ENCODE data around the gene POU4F3. TPM values are rescaled to one million over a fixed set of nuclear protein-coding genes. Genes with fewer than 3 reads are reported as not detected.

The POU4F3 gene
- total and polyA plus RNA-seq, 9 donors: 0.08 to 0.23 TPM; not detected in 7

GRCh38 chr5:146327989-146328388 lies 10.7 kb upstream of the POU4F3 start:
- no peak for DNase-seq
- Histone ChIP-seq H3K4me3 (no peak overlapping the region), H3K27ac (no peak overlapping the region), H3K9me3 (no peaks in the 10 kb centered on the region), H3K27me3 (no peaks in the 10 kb centered on the region), H3K4me1 (ENCODE audit: insufficient read depth) (no peaks in the 10 kb centered on the region), H3K36me3 (no peaks in the 10 kb centered on the region)
- TF ChIP-seq CTCF (IDR thresholded peaks at IDR 0.05) (no peak), EP300 (IDR thresholded peaks at IDR 0.05) (no peak), POLR2A (IDR thresholded peaks at IDR 0.05) (no peak)
- WGBS, 3 donors: 50 to 80% (median 64%) methylated on average over 1 of the region's 1 CpG
- intact Hi-C loops (cut with DNase I): no loop called here

GRCh38 chr5:146329697-146330096 lies 8.9 kb upstream of the POU4F3 start:
- no peak overlapping the region for H3K27ac ChIP-seq
- H3K36me3 ChIP-seq: no peaks in the 10 kb centered on the region
- no peak for DNase-seq
- WGBS, 3 donors: 88 to 92% (median 90%) methylated on average over 2 of the region's 2 CpGs
- intact Hi-C loops (cut with DNase I): no loop called here
- H3K4me3 ChIP-seq: no peak overlapping the region
- H3K27me3 ChIP-seq: no peaks in the 10 kb centered on the region
- no peaks in the 10 kb centered on the region for H3K9me3 ChIP-seq
- no peak for TF ChIP-seq EP300 (IDR thresholded peaks at IDR 0.05)
- TF ChIP-seq POLR2A (IDR thresholded peaks at IDR 0.05): no peak
- no peak for TF ChIP-seq CTCF (IDR thresholded peaks at IDR 0.05)
- H3K4me1 ChIP-seq (ENCODE audit: insufficient read depth): no peaks in the 10 kb centered on the region

GRCh38 chr5:146331423-146331822 lies 7.2 kb upstream of the POU4F3 start:
- intact Hi-C loops (cut with DNase I): no loop called here
- no peaks in the 10 kb centered on the region for H3K4me1 ChIP-seq (ENCODE audit: insufficient read depth)

GRCh38 chr5:146334074-146334533 lies 4.5 kb upstream of the POU4F3 start:
- DNase-seq: no peak
- no peaks in the 10 kb centered on the region for H3K27me3 ChIP-seq
- no peak overlapping the region for H3K4me3 ChIP-seq
- no peaks in the 10 kb centered on the region for H3K9me3 ChIP-seq
- H3K36me3 ChIP-seq: no peaks in the 10 kb centered on the region
- no peaks in the 10 kb centered on the region for H3K4me1 ChIP-seq (ENCODE audit: insufficient read depth)
- intact Hi-C loops (cut with DNase I): no loop called here
- TF ChIP-seq EP300 (IDR thresholded peaks at IDR 0.05) (no peak), CTCF (IDR thresholded peaks at IDR 0.05) (no peak), POLR2A (IDR thresholded peaks at IDR 0.05) (no peak)
- H3K27ac ChIP-seq: no peak overlapping the region
- WGBS, 3 donors: 1 to 3% (median 2%) methylated on average over 24 of the region's 24 CpGs

More at GRCh38 chr5:146331423-146331822, 7.2 kb upstream of the POU4F3 start:
- no peak for DNase-seq
- Histone ChIP-seq H3K27me3 (no peaks in the 10 kb centered on the region), H3K9me3 (no peaks in the 10 kb centered on the region), H3K27ac (no peak overlapping the region), H3K36me3 (no peaks in the 10 kb centered on the region), H3K4me3 (no peak overlapping the region)
- TF ChIP-seq EP300 (IDR thresholded peaks at IDR 0.05) (no peak), POLR2A (IDR thresholded peaks at IDR 0.05) (no peak), CTCF (IDR thresholded peaks at IDR 0.05) (no peak)
- WGBS, 3 donors: 0 to 1% (median 0%) methylated on average over 2 of the region's 2 CpGs
